GM10847 (cell line): ENCODE measurements around the gene BCKDK.

ENCODE experiments used
- POLR2A ChIP-seq: IDR thresholded peaks from 2 replicates; pipeline ENCODE4 v1.6.1; 2011; ENCODE audit not compliant: insufficient read length; ENCODE audit errors: extremely low read depth

The BCKDK gene

DNA sequence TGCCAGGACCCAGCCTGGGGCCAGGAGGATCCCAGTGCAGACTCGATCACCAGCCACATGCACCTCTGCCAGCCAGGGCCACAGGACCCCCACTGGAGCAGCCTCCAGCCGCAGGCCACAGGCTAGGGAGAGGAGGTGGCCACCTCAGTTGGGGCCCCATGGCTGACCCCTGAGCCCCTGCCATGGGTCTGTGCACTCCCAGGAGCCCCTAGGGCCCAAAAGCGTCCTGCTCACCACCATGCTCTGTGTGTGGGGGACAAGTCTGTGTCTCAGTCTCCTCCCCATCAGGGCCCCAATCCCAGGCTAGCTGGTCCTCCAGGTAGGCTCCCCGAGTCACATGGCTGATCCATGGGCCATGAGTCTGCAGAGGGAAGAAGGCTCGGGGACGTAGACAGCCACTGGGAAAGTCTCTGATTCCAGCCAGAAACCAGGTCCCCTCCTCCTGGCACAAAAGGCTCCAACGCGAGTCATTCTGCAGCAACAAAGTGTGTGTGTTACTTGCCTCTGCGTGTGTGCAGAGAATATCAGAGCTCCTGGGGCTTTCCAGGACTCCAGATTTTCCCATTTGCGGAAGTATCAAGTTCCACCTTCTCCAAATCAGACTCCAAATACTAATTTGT is 33.4 kb downstream of the BCKDK start:
- TF ChIP-seq POLR2A = no peak

DNA sequence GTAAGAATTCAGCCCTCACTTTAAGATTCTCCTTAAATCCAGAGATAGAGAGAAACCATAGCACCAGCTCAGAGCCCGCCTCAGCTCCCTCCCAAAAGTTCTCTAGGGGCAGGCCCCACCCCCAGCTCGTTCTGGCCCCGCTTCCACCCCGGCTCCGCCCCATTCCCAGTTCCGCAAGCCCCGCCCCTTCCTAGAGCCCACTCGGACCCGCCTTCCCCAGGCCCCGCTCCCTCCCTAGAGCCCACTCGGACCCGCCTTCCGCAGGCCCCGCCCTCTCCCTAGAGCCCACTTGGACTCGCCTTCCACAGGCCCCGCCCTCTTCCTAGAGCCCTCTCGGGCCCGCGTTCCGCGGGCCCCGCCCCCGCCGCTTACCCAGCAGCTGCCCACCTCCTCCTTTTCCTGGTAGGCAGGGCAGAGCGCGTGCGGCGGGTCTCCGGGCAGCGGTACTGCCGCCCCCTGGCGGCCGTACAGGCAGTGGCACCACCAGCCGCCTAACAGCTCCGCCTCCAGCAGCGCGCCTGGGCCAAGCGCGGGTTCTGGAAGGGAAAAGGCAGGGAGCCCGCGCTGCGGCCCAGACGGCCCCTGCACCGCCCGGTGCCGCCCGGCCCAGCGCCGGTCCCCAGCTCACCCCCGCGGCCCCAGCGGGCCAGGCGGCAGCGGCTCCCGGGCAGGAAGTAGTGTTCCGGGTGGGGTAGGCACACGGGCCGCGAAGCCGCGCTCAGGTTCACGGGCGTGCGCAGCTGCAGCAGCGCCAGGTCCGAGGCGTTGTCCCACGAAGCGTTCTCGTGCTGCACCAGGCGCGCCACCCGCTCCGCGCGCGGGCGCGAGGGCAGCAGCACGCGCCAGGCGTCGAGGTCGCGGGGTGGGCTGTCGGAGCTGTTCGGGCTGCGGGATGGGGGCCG is 34.2 kb downstream of the BCKDK start:
- TF ChIP-seq POLR2A = no peak

GRCh38 chr16:31143011-31143693 is 35.0 kb downstream of the BCKDK start:
- no peak for TF ChIP-seq POLR2A

DNA sequence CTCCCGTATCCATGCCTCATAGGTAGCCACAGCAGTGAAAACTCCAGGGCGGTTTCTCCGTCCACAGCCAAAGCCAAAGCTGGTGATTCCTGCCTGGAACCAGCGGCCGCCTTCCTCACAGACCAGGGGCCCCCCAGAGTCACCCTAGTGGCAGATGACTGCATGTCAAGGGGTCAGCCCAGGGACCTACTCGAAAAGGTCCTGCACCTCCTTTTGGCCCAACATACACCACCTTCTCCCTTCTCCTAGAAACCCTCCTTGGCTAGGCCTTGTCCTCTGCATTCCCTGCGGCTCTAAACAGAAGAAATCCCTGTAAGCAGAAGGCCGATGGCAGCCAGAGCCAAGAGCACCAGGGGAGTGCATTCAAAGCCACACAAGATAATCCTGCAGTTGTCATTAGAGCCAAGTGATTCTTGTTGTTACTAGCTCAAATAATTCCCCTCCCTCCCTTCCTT is 35.5 kb downstream of the BCKDK start:
- TF ChIP-seq POLR2A = no peak

DNA sequence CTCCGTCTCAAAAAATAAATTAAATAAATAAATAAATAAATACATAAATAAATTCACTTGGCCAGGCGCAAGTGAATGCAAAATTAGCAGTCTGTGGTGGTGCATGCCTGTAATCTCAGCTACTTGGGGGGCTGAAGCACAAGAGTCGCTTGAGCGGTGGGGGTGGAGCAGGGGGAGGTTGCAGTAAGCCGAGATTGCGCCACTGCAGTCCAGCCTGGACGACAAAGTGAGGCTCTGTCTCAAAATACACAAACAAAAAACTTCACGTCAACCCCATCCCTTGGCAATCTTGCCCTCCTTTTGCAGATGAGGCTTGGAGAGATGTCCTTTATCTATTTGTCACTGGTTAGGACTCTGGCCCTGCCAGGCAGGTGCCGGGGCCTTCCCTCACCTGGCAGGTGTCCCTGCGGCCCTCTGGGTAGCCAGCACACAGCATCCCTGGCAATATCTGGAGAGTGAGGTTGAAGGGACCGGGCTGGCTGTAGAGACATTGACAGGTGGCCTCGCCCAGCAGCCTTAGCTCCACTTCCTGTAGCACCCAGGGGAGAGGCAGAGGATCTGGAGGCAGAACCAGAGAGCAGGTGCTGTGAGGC is 37.3 kb downstream of the BCKDK start:
- no peak for TF ChIP-seq POLR2A

DNA sequence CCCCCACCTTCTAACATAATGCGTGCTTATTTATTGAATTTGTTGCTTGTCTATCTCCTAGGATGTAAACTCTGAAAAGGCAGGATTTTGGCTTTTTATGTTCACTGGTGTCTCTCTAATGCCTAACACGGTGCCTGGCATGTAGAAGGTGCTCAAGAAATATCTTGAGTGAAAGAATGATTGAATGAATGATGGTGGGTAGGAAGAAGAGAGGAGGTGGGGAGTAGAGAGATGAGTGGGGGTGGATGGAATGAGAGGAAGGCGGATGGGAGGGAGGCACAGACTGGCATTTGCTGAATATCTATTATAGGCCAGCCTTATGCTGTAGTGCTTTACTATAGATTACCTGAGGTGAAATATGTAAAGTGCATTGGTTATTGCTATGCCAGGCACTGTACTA is 39.4 kb downstream of the BCKDK start:
- TF ChIP-seq POLR2A = no peak

DNA sequence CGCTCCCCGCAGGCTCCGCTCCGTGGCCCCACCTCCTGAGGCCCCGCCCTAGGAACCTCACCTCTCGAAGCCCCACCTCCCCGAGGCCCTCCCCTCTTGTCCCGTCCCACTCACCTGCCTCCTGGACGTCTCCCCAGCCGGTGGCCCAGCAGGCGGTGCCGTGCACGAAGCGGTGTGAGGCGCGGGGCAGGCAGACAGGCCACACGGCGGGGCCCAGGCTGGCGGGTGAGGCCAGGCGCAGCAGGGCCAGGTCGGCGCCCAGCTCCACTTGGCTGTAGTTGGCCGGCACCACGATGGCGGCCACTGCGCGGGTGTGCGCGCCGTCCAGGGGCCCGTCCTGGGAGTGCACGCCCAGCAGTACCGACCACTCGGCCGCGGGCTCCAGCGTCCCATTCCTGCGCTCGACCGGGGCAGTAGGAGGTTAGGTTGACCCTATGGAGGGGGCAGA is 40.1 kb downstream of the BCKDK start:
- no peak for TF ChIP-seq POLR2A

DNA sequence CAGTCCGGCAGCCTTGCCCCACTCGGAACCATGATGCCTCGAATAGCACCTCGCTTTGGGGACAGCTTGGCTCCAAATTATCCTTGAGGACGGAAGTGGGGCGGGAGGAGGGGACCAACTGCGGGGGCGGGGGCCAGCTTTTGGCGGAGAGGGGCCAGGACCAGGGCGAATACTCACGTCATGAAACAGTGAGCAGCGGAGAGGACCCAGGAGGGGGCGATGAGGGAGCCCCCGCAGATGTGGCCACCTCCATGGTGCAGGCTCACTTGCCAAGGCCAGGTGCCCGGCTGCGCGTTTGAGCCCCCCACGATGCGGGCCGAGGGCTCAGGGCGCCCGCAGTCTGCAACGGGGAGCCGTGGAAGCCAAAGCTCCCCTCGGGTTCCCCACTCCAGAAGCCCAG is 40.7 kb downstream of the BCKDK start:
- no peak for TF ChIP-seq POLR2A

DNA sequence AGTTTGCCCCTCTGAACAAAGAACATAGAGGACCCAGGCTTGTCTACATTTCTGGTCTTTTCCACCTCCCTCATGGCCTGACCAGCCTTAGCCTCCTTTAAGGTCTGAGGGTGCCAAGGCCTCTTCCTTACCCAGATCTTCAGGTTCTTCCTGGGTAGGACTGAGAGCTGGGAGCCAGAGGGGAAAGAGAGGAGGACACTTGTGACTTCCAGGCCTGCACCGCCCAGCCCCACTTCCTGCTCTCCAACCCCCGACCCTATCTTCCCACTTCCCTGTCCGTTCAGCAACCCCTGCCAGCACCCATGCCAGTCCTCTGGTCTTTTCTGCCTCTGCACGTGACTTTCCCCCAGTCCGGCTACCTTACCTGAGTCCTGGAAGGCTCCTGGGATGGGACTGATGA is 41.1 kb downstream of the BCKDK start:
- TF ChIP-seq POLR2A = no peak

- no peak for TF ChIP-seq POLR2A
Observed at GRCh38 chr16:31149894-31150890, 42.0 kb downstream of the BCKDK start, which contains the start of gene PRSS36. Gene PRSS36 (minus strand): TSS chr16:31150066. CDS start chr16:31150035, 31 bp downstream.

DNA sequence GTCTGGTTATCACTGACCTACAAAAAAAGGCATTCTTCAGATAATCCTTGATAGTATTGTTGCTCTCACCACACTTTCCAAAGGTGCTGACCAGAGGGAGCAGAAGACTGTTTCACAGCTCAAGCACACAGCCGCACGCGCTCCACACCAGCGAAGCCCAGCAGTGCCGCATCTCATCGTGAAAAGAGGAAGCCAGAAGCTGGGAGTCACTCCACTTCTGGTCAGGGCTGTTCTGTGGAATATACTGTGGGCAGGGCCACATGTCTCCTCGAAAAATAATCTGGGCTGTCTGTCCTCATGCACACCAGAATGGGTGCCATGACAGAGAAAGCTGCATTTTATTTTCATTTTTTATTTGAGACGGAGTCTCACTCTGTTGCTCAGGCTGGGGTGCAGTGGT is 49.0 kb downstream of the BCKDK start:
- no peak for TF ChIP-seq POLR2A
